Transverse colon (tissue), 4 donors: ENCODE measurements around the gene PIEZO2.

Experiments used
- CTCF ChIP-seq, 5 experiments: fragments of 200-600 bp in 3 of 5; fragments of 450-650 bp in 2 of 5; sonication (generic) in 3 of 5; IDR thresholded peaks; 1 replicate in 2 of 5; 2 replicates in 3 of 5; pipeline ENCODE4 v1.5.1; 2016 to 2017; ENCODE audit warnings: antibody characterized with exemption in 5 of 5, inconsistent platforms in 3 of 5, mild to moderate bottlenecking in 2 of 5, moderate library complexity in 1 of 5
- EP300 ChIP-seq: sonication (generic); formaldehyde crosslinking; IDR thresholded peaks from one replicate; pipeline ENCODE4 v1.6.1; 2017; ENCODE audit warnings: antibody characterized with exemption, low read depth
- POLR2AphosphoS5 ChIP-seq, 3 donors: sonication (generic); formaldehyde crosslinking; IDR thresholded peaks; one replicate each; pipeline ENCODE4 v1.6.1; 2016; ENCODE audit warnings: antibody characterized with exemption in 3 of 3

GRCh38 chr18:10924290-10924689 is 225.1 kb downstream of the PIEZO2 start:
- no peak for TF ChIP-seq EP300
- no peak for TF ChIP-seq CTCF (IDR thresholded peaks at IDR 0.05)
- no peak for TF ChIP-seq POLR2AphosphoS5 (IDR thresholded peaks at IDR 0.05)
